Right kidney (tissue), 1 donor: ENCODE measurements around the gene MORC3.
"Not testable (repeated sequence)": the region's sequence is repeated elsewhere in the genome, so short reads cannot be mapped to it uniquely, and the experiment has no call there.

ENCODE experiments used
- DNase-seq: peaks from one replicate; pipeline ENCODE4 v3.0.0-alpha.2; 2016

MORC3 gene

DNA sequence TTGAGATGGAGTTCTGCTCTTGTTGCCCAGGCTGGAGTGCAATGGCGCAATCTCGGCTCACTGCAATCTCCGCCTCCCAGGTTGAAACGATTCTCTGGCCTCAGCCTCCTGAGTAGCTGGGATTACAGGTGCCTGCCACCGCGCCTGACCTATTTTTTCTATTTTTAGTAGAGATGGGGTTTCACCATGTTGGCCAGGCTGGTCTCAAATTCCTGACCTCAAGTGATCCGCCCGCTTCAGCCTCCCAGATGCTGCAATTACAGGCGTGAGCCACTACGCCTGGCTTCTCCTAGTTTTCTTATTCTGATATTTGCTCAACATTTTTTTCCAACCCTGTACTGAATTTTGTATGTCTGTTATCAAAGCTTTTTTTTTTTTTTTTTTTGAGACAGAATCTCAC is 62.7 kb downstream of the MORC3 start:
- not testable (repeated sequence) for DNase-seq

DNA sequence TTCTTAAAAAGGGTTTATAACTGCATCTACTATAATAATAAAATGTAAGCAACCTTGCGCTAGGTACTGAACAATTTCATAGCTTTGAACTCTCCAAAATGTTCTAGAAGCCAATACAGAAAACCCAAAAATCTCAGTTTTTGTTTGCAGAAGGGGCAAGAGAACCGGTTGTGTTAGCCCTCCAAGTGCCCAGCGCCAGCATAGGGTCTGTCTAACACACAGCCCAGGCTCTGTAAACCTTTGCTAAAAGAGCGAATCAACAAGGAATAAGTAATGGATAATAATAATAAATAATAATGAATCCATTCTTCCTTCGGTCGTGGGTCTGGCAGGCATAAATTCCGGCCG is 64.9 kb downstream of the MORC3 start:
- DNase-seq, result no peak

DNA sequence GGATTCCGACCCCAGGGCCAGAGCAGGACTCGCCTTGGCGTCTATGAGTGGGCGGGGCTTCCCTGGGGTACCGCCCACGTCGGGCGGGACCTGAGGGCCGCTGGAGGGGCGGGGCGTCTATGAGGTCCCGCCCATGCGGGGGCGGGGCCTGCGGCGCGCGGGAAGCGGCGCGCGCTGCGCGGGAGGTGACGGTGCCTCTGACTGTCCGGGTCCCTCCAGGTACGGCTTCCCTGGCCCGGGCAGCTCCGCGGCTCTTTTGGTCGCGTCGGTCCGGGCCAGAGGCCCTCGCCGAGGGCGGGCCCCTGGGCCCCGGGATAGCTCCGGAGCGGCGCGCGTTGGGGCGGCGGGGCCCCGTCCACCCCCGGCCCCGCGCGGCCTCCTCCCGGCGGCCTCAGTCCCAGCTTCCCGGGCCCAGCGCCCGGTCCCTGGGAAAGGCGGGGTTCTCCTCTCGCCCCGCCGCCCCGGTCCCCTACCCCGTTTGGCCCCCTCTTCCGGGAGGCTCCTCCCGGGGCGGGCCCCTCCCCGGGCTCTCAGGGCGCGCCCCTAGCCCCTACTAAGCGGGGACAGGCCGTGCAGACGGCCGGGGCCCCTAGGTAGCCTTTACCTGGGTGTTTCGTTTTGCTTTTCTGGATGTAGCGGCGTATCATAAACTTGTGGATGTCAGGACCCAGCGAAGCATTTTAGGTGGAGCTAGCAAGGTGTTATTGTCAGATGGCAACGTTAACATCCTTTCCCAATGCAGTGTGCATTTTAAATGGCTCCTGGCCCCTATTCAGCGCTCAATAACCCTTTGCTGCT is 65.4 kb downstream of the MORC3 start, which contains the start of gene CHAF1B:
CHAF1B (plus strand) TSS at position 160 of the 798 bp plus-strand sequence. CDS start 745 bp downstream, outside the sequence.
- peak; percentile 84 for DNase-seq

DNA sequence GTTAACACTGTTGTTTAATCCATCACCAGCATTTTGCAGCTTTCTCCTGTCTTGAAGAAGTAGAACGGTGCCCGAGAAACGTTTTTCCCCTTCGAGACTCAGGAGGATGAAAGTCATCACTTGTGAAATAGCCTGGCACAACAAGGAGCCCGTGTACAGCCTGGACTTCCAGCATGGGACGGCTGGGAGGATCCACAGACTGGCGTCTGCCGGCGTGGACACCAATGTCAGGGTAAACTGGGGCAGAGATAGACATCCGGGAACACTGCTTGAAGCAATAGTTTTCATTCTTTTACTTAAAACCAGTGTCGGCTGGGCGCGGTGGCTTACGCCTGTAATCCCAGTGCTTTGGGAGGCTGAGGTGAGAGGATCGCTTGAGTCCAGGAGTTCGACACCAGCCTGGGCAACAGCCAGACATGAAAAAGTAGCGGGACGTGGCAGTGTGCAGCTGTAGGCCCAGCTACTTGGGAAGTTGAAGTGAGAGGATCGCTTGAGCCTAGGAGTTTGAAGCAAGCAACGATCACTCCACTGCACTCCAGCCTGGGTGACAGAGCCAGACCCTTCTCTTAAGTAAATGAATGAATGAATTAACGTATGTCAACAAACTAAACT is 66.1 kb downstream of the MORC3 start:
- peak; percentile 44 for DNase-seq

DNA sequence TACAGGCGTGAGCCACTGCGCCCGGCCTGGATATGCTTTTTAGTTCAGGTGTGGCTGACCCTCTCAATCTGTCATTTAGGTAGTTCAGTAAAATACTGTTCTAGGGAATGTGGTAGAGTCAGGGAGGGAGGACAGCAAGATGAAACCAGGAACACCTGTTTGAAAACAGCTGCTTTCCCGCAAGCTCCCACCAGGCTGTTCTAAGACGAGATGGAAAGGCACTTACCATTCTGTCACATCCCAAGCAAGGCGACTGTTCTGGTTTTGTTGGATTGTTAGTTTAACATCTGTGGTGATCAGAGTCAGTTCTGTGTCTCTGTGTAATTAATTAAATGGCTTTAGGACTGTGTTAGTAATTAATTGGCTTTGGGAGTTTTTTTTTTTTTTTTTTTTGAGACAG is 68.1 kb downstream of the MORC3 start:
- DNase-seq, result no peak

DNA sequence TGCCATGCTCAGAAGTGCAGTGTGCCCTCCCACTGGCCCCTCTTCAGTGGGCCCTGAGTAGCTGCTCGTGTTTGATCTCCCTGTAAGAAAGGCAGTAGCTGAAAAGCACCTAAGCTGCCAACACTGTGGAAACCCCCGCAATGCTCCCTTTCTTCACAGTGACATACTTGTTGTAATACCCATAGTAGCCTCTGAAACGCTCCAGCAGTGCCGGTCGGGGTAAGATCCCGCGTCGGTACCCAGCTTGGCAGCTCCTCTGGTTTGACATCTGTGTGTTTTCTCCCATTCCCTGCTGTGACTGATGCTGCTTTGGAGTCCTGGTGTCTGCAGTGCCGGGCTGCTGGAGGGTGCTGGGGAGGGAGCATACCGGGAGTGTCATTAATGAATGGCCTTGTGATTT is 68.8 kb downstream of the MORC3 start:
- DNase-seq, result no peak

DNA sequence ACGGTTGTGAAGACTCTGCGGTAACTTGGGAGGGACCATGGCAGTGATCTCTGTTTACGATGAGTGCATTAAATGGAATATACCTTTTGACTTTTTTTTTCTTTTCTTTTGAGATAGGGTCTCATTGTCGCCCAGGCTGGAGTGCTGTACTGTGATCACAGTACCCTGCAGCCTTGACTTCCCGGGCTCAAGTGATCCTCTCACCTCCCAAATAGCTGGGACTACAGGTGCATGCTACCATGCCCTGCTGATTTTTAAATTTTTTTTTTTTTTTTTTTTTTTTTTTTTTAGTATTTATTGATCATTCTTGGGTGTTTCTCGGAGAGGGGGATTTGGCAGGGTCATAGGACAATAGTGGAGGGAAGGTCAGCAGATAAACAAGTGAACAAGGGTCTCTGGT is 71.7 kb downstream of the MORC3 start:
- DNase-seq, result not testable (repeated sequence)

DNA sequence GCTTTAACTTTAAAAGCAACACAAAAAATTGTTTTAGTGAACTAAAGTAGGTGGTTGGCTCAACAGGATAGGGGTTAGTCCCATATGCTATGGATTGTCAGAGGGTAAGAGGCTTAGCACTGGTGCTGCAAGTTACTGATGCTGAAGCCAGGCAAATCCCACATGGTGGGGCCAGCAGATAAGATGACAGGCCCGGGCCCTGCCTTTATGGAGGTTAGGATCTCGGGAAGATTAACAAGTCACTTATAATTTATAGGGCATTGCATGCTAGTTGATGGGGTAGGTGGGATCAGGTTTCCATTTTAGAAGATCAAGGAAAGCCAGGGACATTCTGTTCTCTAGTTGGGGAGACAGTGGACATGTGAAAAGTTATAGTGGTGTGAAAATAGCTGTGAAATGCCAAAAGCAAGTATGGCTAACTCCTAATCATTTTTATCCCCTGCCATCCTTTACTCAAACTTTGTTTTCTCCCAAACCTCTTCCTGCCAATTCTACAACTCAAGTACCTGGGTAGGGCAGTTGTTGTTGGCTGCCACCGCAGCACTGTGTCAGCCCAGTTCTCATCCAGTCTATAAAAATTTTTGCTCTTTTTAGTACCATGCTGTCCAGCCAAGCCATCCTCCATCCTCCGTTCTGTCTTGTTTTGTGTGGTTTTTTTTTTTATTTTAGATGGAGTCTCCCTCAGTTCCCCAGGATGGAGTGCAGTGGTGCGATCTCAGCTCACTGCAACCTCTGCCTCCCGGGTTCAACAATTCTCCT is 75.5 kb downstream of the MORC3 start:
- no peak for DNase-seq

DNA sequence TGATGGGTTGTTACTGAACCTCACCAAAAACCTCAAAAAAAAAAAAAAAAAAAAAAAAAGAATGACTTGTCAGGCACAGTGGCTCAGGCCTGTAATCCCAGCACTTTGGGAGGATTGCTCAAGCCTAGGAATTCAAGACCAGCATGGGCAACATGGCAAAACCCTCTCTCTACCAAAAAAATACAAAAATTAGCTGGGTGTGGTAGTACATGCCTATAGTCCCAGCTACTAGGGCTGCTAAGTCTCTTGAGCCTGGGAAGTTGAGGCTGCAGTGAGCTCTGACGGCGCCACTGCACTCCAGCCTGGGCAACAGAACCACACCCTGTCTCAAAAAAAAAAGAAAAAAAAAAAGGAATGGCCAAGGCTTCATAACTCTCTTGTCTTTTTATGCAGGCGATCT is 76.3 kb downstream of the MORC3 start:
- DNase-seq, result no peak

DNA sequence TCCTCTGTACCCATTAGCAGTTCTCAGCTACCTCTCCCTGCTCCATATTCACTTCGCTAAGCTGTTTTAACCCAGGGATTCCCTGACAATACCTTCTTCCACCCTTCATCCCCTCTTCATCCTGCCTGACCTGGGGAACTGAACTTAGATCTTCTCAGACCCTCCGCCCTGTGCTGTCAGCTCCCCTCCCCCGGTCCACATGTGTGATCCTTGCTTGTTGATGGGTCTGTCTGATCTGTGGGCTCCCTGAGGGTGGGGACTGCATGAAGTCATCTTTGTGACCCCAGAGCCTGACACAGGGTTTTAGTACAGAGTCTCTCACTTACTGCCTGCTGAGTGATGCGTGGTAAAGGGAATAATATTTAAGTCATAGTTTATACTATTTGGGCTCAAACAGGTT is 77.0 kb downstream of the MORC3 start:
- DNase-seq, result no peak

DNA sequence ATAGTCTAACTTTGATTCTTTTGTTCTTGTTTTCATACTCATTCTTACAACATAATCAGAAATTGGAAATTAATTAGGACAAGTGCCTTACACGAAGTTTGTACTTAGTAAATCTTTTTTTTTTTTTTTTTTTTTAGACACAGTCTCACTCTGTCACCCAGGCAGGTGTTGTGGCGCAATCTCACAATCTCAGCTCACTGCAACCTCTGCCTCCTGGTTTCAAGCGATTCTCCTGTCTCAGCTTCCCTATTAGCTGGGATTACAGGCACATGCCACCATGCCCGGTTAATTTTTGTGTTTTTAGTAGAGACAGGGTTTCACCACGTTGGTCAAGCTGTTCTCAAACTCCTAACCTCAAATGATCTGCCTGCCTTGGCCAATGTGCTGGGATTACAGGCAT is 77.6 kb downstream of the MORC3 start:
- DNase-seq, result no peak

DNA sequence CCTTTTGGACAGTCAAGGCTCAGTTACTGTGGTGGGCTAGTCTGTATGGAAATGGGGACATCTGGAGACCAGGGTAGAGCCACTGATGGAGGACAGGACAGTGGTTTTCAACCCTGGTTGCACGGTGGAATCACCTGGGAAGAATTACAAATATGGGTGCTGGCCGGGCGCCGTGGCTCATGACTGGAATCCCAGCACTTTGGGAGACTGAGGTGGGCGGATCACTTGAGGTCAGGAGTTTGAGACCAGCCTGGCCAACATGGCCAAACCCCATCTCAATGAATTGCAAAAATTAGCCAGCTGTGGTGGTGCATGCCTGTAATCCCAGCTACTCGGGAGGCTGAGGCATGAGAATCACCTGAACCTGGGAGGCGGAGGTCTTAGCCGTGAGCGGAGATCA is 79.7 kb downstream of the MORC3 start:
- not testable (repeated sequence) for DNase-seq

DNA sequence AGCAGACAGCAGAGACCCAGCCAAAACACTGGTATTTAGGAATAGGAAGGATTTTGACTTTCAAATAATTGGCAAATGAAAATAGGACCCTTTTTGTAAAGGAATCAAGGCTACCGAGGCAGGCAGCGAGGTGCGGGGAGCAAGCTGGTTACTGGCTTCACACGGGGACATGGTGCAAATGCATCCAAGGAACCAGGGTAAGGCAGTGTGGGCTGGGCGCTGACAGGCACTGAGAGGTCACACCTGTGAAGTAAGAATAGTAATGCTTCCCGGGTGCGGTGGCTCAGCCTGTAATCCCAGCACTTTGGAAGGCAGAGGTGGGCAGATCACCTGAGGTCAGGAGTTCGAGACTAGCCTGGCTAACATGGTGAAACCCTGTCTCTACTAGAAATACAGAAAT is 80.7 kb downstream of the MORC3 start:
- DNase-seq, result no peak

DNA sequence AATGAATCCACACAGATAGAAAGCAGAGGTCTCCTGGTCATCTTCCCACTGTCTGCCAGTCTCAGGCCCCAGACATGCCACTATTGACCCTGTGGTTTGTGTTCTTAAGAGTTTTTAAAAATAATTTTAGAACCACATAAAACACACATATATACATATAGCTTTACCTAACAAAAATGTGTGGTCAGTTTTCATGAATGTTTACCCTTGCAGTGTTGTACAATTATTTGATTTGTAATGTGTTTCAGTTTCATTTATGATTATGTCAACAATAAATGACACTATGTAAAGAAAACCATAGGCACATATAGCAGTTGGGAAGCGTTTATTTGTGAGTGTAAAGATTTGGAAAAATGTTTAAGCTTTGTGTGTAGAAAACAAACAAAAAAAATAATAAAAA is 82.3 kb downstream of the MORC3 start:
- no peak for DNase-seq

DNA sequence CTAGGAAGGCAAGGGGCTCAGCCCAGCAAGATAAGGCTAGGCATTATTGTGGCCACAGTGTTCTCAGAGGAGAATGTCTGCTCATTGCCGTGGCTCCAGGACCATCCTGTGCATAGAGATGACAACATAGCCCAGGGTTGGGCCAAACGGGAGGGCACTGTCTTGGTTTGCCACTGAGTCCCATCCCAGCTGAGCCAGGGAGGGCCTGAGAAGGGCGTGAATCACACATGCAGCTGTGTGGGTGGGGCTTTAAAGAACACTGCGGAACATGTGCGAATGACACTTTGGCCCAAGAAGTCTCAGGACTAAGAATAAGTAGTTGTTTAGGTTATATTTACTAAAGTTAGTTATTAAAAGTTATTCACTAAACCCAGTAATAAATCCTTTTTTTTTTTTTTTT is 83.7 kb downstream of the MORC3 start:
- no peak for DNase-seq

DNA sequence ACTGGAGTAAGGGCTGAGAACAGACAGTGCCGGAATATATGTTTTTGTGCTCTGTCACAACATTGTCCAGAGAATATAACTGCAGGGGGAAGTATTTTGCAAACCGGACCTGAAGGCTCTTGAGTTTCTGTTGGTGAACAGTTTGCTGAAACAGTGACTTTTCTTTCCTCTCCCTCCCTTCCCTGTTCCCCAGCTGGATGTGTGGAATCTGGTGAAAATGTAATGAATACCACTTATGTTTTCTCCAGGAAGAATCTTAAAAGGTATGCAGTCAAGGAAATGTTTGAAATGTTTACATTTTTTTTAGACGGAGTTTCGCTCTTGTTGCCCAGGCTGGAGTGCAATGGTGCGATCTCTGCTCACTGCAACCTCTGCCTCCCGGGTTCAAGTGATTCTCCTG is 88.6 kb downstream of the MORC3 start:
- DNase-seq, result no peak

DNA sequence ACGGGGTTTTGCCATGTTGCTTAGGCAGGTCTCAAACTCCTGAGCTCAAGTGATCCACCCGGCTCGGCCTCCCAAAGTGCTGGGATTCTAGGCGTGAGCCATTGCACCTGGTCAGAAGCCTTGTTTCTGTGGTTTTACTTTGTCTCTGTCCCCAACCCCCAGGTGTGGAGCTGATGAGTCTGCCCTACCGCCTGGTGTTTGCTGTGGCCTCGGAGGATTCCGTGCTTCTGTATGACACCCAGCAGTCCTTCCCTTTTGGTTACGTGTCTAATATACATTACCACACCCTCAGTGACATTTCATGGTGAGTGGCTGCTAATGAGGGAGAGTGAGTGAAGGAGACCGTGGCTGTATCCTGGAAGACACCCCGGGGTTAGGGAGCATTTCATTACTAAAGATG is 91.3 kb downstream of the MORC3 start:
- DNase-seq, result no peak

DNA sequence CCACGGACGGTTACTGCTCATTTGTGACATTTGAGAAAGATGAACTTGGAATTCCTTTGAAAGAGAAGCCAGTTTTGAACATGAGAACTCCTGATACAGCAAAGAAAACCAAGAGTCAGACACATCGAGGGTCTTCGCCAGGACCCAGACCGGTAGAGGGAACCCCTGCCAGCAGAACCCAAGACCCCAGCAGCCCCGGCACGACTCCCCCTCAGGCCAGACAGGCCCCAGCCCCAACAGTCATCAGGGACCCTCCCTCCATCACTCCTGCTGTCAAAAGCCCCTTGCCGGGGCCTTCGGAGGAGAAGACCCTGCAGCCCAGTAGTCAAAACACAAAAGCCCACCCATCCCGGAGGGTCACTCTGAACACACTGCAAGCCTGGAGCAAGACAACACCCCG is 92.9 kb downstream of the MORC3 start:
- DNase-seq, result no peak

DNA sequence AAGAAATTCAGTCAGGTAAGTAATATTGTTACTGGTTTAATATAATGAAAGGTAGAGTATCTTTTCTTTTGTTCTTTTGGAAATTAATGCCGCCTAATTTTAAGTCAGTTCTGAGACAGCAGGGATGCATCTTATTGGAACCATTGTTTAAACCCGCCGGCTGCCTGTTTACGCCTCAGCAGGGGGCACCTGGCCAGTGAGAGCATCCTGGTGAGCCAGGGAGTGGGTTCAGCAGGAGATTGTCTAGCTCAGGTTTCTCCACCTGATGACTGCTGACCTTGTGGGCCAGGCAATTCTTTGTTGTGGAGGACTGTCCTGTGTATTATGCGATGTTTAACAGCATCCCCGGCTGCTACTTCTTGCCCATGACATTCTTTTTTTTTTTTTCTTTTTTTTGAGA is 95.4 kb downstream of the MORC3 start:
- no peak for DNase-seq

DNA sequence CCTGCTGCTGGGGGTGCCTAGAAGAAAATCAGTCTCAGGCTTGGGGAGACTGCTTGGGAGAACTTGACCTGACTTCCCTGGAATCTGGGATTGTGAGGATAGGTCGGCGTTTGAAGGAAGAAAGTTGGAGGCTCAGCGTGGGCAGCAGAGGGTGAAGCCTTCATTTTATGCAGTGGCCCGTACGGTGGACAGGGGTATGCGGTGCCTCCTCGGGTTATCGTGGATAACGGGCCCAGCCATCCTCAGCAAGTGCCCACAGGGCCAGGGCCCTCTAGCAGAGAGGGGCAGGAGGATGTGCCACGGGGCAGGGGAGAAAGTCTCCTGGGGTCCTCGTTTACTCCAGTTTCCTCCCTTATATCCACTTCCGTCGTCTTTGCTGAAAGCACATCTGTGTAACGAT is 99.2 kb downstream of the MORC3 start:
- no peak for DNase-seq

DNA sequence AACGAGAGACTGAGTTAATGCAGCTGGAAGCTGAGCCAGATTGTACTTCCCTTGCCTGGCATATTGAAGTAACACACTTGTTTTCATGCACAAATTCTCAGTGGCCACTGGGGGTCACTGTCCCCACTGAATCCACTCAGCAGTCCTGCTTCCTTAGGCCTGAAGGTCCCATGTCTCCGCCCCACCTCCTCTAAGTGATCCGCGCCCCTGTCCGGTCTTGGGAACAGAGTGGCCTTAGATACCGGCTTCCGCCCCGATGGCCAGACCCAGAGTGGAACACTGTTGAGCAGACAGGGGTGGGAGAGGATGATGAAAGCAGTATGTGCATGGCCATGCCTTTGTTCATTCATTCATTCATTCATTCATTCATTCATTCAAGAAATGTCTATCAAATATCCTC is 100.0 kb downstream of the MORC3 start:
- peak; percentile 56 for DNase-seq

DNA sequence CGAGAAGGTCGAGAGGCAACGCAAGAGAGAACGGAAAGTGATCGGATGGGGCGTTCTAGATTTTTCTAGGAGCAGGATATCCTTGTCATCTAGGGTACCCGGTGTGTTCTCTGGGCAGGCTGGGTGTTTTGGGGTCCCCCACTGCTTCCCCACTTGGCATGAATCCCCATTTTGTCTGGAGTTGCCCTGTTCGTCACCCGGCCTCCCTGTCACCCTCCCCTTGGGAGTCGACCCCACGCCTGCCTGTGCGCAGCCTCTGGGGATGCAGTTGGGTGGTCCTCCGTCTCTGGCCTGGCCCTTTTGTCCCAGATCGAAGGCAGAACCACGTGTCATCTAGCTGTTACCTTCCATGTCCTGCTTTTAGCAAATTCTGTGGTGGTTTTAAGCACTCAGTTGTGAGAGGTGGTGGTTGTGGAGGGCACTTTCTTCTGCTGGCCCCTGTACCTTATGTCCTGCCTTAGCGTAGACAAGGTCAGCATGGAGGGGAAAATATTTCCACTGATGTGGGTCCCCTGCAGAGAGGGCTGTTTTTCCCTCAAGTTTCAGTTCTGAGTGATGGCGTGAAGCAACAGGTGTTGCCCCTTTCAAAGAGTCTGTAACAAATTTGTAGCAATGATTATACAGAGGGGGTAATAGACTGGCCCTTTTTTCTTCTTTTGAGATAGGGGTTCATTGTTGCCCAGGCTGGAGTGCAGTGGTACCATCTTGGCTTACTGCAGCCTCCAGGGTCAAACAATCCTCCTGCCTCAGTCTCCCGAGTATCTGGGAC is 100.8 kb downstream of the MORC3 start:
- no peak for DNase-seq
